H9 (cell line): Measurements from ENCODE around the gene MCM10. TPM values are rescaled to one million over a fixed set of nuclear protein-coding genes. Genes with fewer than 3 reads are reported as not detected.

Experiments used
- DNase-seq: peaks from one replicate; pipeline ENCODE4 v3.0.0-alpha.2; 2017
- H2AFZ ChIP-seq: one replicate; pipeline ENCODE4 v1.6.1; 2013; ENCODE audit warnings: mild to moderate bottlenecking, low read length, control low read depth, moderate library complexity
- H2AK5ac ChIP-seq: 2 replicates; pipeline ENCODE4 v1.6.1; 2013; ENCODE audit warnings: low read length, control low read depth, mixed read lengths; ENCODE audit not compliant: insufficient read length
- H2BK120ac ChIP-seq: one replicate; pipeline ENCODE4 v1.6.1; 2013; ENCODE audit warnings: low read depth, mild to moderate bottlenecking, low read length, control low read depth, inconsistent platforms; ENCODE audit not compliant: poor library complexity, severe bottlenecking
- H2BK12ac ChIP-seq: 2 replicates; pipeline ENCODE4 v1.6.1; 2013; ENCODE audit warnings: low read length, control low read depth, mixed read lengths, low read depth; ENCODE audit not compliant: insufficient read length
- H2BK15ac ChIP-seq: 2 replicates; pipeline ENCODE4 v1.6.1; 2013; ENCODE audit warnings: low read depth, low read length, control low read depth
- H2BK20ac ChIP-seq: one replicate; pipeline ENCODE4 v1.6.1; 2013; ENCODE audit warnings: low read depth, mild to moderate bottlenecking, low read length, control low read depth, inconsistent platforms; ENCODE audit not compliant: poor library complexity, severe bottlenecking
- H2BK5ac ChIP-seq: 2 replicates; pipeline ENCODE4 v1.6.1; 2013; ENCODE audit warnings: low read length, control low read depth, mixed read lengths; ENCODE audit not compliant: insufficient read length
- H3K14ac ChIP-seq: 2 replicates; pipeline ENCODE4 v1.6.1; 2013; ENCODE audit warnings: low read length, control low read depth; ENCODE audit not compliant: insufficient read depth
- H3K18ac ChIP-seq: 2 replicates; pipeline ENCODE4 v1.6.1; 2013; ENCODE audit warnings: low read depth, mild to moderate bottlenecking, mixed read lengths, low read length, control low read depth; ENCODE audit not compliant: insufficient read length
- H3K23ac ChIP-seq: 2 replicates; pipeline ENCODE4 v1.6.1; 2013; ENCODE audit warnings: low read length, control low read depth, mixed read lengths, low read depth; ENCODE audit not compliant: insufficient read length
- H3K23me2 ChIP-seq: 2 replicates; pipeline ENCODE4 v1.6.1; 2013; ENCODE audit warnings: low read depth, mild to moderate bottlenecking, mixed read lengths, low read length, control low read depth; ENCODE audit not compliant: insufficient read length, poor library complexity, severe bottlenecking
- H3K27ac ChIP-seq: 2 replicates; pipeline ENCODE4 v1.5.1; 2013; ENCODE audit warnings: low read length, control low read depth, mixed read lengths, low read depth; ENCODE audit not compliant: insufficient read length
- H3K27me3 ChIP-seq: 2 replicates; pipeline ENCODE4 v1.6.1; 2013; ENCODE audit warnings: low read length, control low read depth, inconsistent platforms; ENCODE audit not compliant: insufficient read depth
- H3K4ac ChIP-seq: 2 replicates; pipeline ENCODE4 v1.6.1; 2013; ENCODE audit warnings: low read depth, mild to moderate bottlenecking, control low read depth, inconsistent platforms, low read length, moderate library complexity
- H3K4me1 ChIP-seq: 2 replicates; pipeline ENCODE4 v1.6.1; 2013; ENCODE audit warnings: low read length, control low read depth, inconsistent platforms; ENCODE audit not compliant: insufficient read depth
- H3K4me2 ChIP-seq: 2 replicates; pipeline ENCODE4 v1.6.1; 2013; ENCODE audit warnings: low read length, control low read depth, mixed read lengths; ENCODE audit not compliant: insufficient read length, insufficient read depth
- H3K56ac ChIP-seq: 2 replicates; pipeline ENCODE4 v1.6.1; 2013; ENCODE audit warnings: low read depth, mild to moderate bottlenecking, mixed read lengths, low read length, control low read depth; ENCODE audit not compliant: insufficient read length
- H3K79me1 ChIP-seq: 2 replicates; pipeline ENCODE4 v1.6.1; 2013; ENCODE audit warnings: low read depth, mild to moderate bottlenecking, moderate library complexity, low read length, control low read depth, inconsistent platforms; ENCODE audit not compliant: insufficient read depth, poor library complexity, severe bottlenecking
- H3K79me2 ChIP-seq: 2 replicates; pipeline ENCODE4 v1.6.1; 2013; ENCODE audit warnings: low read length, control low read depth, inconsistent platforms; ENCODE audit not compliant: insufficient read depth
- H3K9ac ChIP-seq: 2 replicates; pipeline ENCODE4 v1.6.1; 2013; ENCODE audit warnings: low read length, control low read depth, mixed read lengths; ENCODE audit not compliant: insufficient read length; ENCODE audit errors: extremely low read depth
- H3K9me3 ChIP-seq: one replicate; pipeline ENCODE4 v1.6.1; 2013; ENCODE audit warnings: low read depth, low read length, inconsistent platforms; ENCODE audit not compliant: control insufficient read depth
- H3T11ph ChIP-seq: one replicate; pipeline ENCODE4 v1.6.1; 2013; ENCODE audit warnings: mild to moderate bottlenecking, low read length, control low read depth, inconsistent platforms
- H4K20me1 ChIP-seq: one replicate; pipeline ENCODE4 v1.6.1; 2013; ENCODE audit not compliant: control insufficient read depth, insufficient read length, insufficient read depth
- H4K5ac ChIP-seq: 2 replicates; pipeline ENCODE4 v1.6.1; 2013; ENCODE audit warnings: low read depth, mild to moderate bottlenecking, mixed read lengths, low read length, control low read depth; ENCODE audit not compliant: insufficient read length
- H4K8ac ChIP-seq: replicated peaks from 2 replicates; pipeline ENCODE4 v1.6.1; 2013; ENCODE audit warnings: low read length, control low read depth, mixed read lengths, low read depth; ENCODE audit not compliant: insufficient read length
- H4K91ac ChIP-seq: 2 replicates; pipeline ENCODE4 v1.6.1; 2013; ENCODE audit warnings: low read depth, mild to moderate bottlenecking, moderate library complexity, mixed read lengths, low read length, control low read depth; ENCODE audit not compliant: insufficient read length
- H3K27ac Mint-ChIP-seq, 3 experiments: 2 replicates in 2 of 3; 3 replicates in 1 of 3; pipeline ENCODE4 v1.8.0; 2020 to 2021; ENCODE audit warnings: mixed read lengths in 3 of 3, mild to moderate bottlenecking in 1 of 3, moderate library complexity in 1 of 3
- H3K27me3 Mint-ChIP-seq: 2 replicates; pipeline ENCODE4 v1.8.0; 2021; ENCODE audit warnings: low read depth, mild to moderate bottlenecking, moderate library complexity, mixed read lengths
- H3K36me3 Mint-ChIP-seq, 3 experiments: 2 replicates in 2 of 3; 3 replicates in 1 of 3; pipeline ENCODE4 v1.8.0; 2020 to 2021; ENCODE audit warnings: low read depth in 3 of 3, mixed read lengths in 3 of 3; ENCODE audit not compliant: insufficient read depth in 1 of 3
- H3K4me1 Mint-ChIP-seq, 2 experiments: 2 replicates each; pipeline ENCODE4 v1.8.0; 2020; ENCODE audit warnings: mixed read lengths in 2 of 2
- H3K4me3 Mint-ChIP-seq, 2 experiments: 2 replicates in 1 of 2; 3 replicates in 1 of 2; pipeline ENCODE4 v1.8.0; 2020 to 2021; ENCODE audit warnings: mild to moderate bottlenecking in 2 of 2, mixed read lengths in 2 of 2, moderate library complexity in 1 of 2
- H3K9me3 Mint-ChIP-seq, 2 experiments: 2 replicates in 1 of 2; 3 replicates in 1 of 2; pipeline ENCODE4 v1.8.0; 2020; ENCODE audit warnings: mild to moderate bottlenecking in 2 of 2, mixed read lengths in 2 of 2, moderate library complexity in 1 of 2
- WGBS: extraction: QIAGEN DNeasy Blood & Tissue Kit; methylation state at CpG from one replicate; pipeline ENCODE4 v1.1.7; 2013; ENCODE audit warnings: missing lambda C conversion rate, low lambda C conversion rate, mixed read lengths; ENCODE audit not compliant: insufficient read length; ENCODE audit errors: extremely low coverage; 5-methylcytosine and 5-hydroxymethylcytosine counted together
- total RNA-seq: library from RNA; stranded (reverse); gene quantifications from 2 replicates; pipeline ENCODE4 v1.2.1, GENCODE V29; 2021
- TF ChIP-seq, protein P1 (sequence below): fragments of 200-600 bp; sonication (generic); conservative IDR thresholded peaks from 3 replicates; pipeline ENCODE4 v1.8.0; 2021; ENCODE audit warnings: antibody characterized with exemption, mild to moderate bottlenecking

Gene MCM10
- total RNA-seq, 1 experiment from 2014 or later: 67.4 TPM

DNA sequence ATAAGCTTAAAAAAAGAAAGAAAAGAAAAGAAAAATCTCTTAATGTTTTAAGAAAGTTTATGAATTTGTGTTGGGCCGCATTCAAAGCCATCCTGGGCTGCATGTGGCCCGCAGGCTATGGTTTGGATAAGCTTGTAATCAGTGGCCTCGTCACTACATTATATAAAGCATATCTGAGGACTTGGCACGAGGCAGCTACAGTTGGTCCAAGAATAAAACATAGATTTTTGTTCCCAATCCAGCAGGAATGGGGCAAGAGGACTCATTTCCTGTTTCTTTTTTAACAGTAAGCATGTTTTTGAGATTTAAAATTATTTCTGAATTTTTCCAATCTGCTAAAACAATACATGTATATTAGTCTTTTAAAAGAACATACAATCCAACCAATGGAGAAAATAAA, 28.6 kb downstream of the MCM10 start:
- Histone ChIP-seq H2AK5ac (no peak overlapping the region), H3K9me3 (no peaks in the 10 kb centered on the region), H3K23ac (no peak overlapping the region), H4K91ac (no peak overlapping the region), H3K56ac (no peak overlapping the region), H2BK5ac (no peak overlapping the region), H3K4ac (no peak overlapping the region), H2BK20ac (no peak overlapping the region), H4K5ac (no peak overlapping the region), H3K23me2 (no peaks in the 10 kb centered on the region), H3K18ac (no peak overlapping the region), H3K9ac (no peak overlapping the region), H2BK120ac (no peak overlapping the region), H2BK12ac (no peak overlapping the region), H3K4me2 (no peak overlapping the region), H3K27ac (no peak overlapping the region), H3K4me1 (no peaks in the 10 kb centered on the region), H3K14ac (no peak overlapping the region), H3K27me3 (no peaks in the 10 kb centered on the region), H4K20me1 (no peaks in the 10 kb centered on the region), H3T11ph (no peak overlapping the region), H4K8ac (no peak overlapping the region), H2AFZ (no peak overlapping the region), H3K79me2 (no peaks in the 10 kb centered on the region), H3K79me1 (no peaks in the 10 kb centered on the region), H2BK15ac (no peak overlapping the region)
- no CpG with 5 or more reads among the region's 4 CpGs for WGBS
- Mint-ChIP-seq H3K4me1 (no peaks in the 10 kb centered on the region), H3K27ac (no peak overlapping the region), H3K4me3 (no peak overlapping the region), H3K9me3 (peaks cover 2 to 5% of the 10 kb centered on the region in 2 experiments; a peak in 4 of 5 replicates), H3K36me3 (peaks cover 66 to 92% (median 86%) of the 10 kb centered on the region in 3 experiments), H3K27me3 (no peaks in the 10 kb centered on the region)
- no peak for DNase-seq
- TF ChIP-seq, protein P1, sequence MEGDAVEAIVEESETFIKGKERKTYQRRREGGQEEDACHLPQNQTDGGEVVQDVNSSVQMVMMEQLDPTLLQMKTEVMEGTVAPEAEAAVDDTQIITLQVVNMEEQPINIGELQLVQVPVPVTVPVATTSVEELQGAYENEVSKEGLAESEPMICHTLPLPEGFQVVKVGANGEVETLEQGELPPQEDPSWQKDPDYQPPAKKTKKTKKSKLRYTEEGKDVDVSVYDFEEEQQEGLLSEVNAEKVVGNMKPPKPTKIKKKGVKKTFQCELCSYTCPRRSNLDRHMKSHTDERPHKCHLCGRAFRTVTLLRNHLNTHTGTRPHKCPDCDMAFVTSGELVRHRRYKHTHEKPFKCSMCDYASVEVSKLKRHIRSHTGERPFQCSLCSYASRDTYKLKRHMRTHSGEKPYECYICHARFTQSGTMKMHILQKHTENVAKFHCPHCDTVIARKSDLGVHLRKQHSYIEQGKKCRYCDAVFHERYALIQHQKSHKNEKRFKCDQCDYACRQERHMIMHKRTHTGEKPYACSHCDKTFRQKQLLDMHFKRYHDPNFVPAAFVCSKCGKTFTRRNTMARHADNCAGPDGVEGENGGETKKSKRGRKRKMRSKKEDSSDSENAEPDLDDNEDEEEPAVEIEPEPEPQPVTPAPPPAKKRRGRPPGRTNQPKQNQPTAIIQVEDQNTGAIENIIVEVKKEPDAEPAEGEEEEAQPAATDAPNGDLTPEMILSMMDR: no peak
